ENCODE measurements around the gene TMEM119.
"Not testable (repeated sequence)": the region's sequence is repeated elsewhere in the genome, so short reads cannot be mapped to it uniquely, and the experiment has no call there.

The TMEM119 gene

GRCh38 chr12:108598553-108599250 lies 818 bp upstream of the TMEM119 start:
- DNase-seq, result no peak

DNA sequence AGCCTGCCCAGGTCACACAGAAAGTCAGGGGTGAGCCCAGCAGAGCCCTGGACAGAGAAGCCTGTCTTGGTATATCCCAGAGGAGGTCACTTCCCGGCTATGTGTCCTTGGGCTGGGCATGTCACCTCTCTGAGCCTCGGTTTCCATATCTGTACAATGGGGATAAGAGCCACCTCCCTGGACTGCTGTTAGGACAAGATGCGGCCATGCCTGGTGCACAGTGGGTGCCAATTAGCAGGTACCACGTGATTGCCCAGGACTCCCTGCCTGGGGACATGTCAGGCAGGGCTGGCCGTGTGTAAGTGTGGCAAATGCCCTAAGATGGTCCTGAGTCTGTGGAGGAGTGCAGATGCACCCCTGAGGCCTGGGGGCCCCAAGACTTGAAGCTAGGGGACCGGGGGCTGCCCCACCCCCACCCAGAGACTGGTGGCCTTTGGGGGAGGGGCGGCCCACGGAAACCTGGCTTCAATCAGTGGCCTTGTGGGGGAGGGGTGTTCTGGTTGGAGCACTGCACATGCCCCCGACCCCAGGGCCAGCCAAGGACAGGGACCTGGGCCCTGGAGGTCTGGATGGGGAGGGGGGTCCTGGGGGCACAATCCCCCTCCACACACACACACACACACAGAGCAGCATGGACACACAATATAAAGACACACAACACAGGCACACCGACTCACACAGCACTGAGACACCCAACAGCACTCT lies 878 bp downstream of the TMEM119 start:
- no peak for DNase-seq

DNA sequence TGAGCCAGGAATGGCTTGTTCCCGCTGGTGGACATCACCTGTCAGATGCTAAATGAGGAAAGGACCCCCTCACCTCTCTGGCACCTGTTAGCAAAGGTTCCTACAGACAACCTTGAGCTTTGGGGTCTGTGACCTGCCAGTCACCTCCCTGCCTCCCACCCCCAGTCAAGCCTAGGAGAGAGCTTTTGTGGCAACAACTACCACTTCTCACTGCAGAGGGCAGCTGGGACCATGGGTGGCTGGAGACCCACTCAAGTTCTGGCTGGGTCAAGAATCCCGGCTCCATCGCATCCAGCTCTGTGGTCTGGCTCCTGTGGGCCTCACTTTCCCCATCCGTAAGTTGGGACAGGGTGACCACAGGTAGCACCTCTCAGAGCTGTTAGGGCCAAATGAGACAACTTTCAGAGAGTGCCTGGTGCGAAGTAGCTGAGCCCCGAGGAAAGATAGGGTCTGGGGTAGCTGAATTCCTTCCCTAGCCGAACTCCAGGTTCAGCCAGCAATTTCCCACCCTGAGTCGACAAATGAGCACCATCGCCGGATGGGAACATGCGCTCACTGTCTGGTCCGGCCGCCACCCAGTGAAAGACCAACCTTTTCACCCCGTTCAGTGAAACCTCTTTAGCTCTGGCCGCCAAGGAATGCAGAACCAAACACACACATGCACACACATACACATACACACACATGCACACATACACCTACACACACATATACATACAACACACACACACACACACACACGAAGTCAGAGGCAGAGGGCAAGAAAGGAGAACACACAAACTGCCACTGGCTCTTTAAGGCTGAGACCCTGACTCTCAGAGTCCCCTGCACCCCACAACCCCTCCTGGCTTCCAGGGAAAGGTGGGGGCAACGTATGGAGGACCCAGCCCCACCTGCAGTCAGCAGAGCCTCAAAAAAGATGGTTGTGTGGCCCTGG lies 1.9 kb downstream of the TMEM119 start:
- DNase-seq, result no peak

DNA sequence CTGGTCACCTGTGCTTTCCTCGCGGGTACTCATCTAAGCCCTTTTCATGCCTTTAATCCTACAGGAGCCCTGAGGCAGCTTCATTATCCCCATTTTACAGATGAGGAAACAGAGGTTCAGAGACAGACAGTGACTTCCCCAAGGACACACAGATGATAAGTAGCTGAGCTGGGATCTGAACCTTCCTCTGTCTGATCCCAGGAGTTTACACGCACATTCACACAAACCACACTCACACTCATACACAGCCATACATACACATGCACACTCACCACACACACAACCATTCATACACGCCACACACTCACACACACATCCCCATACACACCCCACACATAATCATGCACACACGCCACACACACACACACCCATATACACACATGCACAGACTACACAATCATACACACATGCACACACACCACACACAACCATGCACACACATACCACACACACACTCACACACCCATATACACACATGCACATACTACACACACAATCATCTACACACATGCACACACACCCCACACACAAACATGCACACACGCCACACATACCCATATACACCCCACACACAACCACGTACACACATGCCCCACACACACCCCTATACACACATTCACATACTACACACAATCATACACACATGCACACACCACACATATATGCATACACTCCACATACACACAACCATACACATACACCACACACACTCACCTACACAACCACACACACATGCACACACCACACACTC lies 2.7 kb downstream of the TMEM119 start:
- no peak for DNase-seq

- DNase-seq, result no peak
Observed at GRCh38 chr12:108594323-108594903, 3.5 kb downstream of the TMEM119 start.

DNA sequence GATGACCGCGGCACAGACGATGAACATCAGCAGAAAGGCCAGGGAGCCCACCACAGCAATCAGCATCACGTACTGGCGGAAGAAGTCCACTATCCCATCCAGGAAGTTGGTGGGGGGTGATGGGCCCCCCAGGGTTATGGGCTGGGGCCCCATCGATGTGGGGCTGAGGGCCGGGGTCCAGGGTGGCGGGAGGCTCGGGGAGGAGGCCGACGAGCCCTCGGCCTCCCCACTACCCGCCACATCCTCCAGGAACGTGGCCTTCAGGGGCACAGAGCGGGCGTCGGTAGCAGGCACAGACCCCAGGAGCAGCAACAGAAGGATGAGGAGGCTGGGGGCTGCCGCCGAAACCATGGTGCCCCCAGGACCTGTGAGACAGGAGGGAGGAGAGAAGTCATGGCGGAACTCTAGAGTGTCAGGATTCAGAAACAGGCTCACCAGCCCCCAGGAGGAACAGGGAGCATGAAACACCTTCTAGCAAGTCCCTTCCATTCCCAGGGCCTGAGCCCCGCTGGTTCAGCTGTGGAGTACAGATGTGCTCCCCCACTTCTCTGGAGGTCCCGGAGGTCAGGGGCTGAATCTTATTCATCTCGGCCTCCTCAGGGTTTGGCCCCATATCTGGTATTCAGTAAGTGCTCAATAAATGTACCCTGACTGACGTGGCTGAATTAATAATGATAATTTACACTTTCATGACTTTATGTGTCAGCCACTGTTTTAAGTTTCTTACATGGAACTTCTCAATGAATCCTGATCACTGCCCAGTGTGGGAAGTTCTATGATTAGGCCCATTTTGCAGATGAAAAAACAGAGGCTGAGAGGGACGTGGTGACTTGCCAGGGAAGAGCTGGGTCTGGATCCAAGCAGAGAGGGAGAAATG lies 5.6 kb downstream of the TMEM119 start:
- no peak for DNase-seq

DNA sequence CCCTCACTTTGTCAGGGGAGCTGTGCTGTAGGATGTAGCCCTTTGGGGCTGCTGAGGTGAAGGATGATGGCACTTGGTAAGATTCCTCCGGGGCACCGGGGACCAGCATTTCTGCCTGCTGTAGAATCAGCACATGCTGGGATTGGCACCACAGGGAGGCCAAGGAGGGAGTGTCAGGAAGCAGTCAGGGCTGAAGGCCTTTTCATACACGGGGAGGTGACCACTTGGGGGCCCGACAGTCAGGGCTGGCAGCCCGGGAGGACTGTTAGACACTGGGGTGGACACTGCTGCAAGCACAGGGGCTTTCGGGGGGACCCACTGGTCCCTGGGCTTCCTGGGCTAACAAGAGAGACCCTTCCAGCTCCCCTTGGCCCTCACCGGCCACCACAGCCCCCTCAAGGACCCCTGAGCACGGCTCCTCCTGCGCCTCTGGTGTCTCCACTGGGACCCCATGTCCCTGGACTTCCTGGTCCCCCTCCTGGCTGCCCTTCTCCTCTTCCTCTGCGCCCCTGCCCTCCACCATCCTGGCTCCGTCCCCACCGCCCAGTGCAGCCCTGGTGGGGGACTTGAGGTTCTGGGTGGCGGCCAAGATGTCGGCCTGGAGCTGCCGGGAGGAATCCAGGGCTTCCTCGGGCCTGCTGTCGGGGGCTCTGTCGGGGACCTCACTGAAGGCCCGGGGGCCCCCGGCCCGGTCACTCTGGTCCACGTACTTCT lies 6.5 kb downstream of the TMEM119 start:
- no peak for DNase-seq

DNA sequence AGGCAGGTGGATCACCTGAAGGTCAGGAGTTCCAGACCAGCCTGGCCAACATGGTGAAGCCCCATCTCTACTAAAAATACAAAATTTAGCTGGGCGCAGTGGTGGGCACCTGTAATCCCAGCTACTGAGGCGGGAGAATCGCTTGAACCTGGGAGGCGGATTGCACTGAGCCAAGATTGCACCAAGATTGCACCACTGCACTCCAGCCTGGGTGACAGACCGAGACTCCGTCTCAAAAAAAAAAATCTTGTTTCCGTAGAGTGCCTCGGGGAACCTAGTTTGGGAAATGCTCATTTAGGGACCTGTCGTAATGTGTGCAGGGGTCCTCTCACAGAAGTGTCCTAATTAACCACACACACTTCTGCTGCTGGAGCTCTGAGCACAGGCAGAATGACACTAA lies 7.4 kb downstream of the TMEM119 start:
- DNase-seq, result not testable (repeated sequence)

DNA sequence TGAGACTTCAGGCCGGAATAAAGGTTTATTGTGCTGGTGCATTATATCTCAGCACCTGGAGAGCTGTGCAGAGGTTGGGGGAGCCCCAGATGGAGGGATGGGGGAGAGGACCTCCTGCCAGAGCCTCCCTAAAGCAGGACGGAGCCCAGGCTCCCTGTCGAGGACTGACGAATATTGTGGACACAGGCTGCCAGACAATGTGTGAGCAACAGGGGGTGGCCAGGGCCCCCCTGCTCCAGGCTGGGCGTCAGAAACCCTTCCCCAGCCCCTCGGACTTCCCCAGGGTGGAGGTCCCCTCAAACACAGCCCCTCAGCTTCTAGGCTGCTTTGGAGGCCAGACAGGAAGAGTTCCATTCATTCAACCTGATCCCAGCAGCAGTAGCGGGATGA lies 8.0 kb downstream of the TMEM119 start:
- DNase-seq, result no peak

DNA sequence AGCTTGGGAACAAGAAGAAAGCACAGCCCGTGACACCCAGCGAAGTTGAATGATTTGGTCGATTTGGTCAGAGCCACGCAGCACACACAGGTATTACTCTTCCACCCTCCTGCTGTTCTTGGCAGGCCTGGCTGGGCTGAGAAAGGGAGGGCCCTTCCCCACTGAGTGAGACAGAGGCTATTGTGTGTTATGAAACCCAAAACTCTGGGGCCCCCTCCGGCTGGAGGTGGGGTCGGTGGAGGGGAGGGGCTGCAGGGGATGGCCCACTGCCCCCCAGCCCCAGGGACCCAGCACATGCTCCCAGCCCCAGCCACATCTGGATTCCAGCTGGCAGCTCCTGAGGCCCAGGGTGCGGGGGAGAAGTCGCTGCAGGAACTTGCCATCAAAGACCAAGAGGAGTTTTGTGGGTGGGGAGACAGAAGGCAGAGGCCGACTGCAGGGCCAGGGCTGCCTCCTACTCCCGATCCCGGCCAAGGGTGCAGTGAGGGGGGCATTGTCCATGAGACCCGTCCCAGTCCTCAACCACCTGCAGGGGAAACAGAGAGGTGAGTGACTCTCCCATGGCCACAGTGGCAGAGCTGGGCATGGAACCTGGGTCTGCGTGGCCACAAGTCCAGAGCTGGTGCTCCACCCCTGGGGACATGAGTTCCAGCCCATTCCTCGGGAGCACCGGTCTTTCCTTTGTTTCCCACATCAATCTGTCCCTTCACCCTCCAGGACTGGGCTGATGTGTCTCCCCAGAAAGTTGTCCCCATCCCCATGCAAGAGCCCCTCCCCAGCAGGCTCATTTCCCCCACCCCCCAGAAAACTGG lies 8.7 kb downstream of the TMEM119 start:
- no peak for DNase-seq

DNA sequence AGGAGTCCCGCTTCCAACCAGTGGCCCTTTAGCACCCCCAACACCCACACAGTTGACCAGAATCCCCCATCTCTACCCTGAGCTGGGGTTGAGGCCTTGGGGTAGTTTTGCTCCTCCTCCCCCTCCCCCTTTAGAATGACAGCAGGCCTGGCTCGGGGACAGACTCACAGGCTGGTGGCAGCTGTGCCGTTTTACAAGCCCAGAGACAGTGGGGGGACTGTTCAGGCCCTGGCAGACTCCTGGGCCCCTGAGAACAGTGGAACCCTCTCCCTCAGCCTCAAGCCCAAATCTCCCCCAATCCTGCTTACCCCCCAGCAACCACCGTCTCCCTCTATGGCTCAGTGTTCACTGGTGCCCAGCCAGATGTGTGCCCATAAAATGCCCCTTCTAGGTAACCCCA lies 10.1 kb downstream of the TMEM119 start:
- DNase-seq, result no peak

- DNase-seq, result no peak
Observed at GRCh38 chr12:108586306-108586705, 11.6 kb downstream of the TMEM119 start.

DNA sequence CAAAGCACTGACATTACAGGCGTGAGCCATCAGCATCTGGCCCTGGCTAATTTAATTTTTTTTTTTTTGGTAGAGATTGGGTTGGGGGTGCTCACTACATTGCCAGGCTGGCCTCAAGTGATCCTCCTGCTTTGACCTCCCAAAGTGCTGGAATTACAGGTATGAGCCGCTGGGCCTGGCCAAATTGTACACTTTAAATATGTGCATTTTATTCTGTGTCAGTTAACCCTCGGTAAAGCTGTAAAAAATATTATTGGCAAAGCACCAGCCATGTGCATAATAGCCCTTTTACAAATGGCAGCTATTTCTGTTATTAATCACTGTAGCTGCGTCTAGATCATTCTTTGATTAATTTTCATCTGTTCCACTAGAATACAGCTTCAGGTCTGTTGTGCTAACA lies 12.0 kb downstream of the TMEM119 start:
- no peak for DNase-seq

GRCh38 chr12:108584456-108585065 lies 13.3 kb downstream of the TMEM119 start:
- no peak for DNase-seq

DNA sequence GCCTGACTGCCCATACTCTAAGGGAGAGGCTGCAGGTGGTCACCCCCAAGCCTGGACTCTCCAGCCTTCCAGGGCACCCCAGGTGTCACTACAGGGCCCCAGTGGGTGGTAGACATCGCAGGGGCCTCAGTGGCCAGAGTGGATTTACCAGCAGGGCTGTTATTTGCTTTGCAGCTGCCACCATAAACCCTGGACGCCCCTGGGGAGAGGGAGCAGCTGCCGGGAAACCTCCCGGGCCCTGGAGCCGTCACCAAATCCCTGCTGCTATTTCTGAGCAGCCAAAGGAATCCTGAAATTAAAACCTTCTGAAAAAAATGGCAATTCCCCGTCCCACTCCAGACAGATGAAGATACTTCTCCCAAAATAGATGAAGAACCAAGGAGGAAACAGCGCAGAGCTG lies 13.9 kb downstream of the TMEM119 start:
- no peak for DNase-seq

- no peak for DNase-seq
Observed at GRCh38 chr12:108582978-108583770, 14.7 kb downstream of the TMEM119 start.

- no peak for DNase-seq
Observed at GRCh38 chr12:108582509-108582908, 15.4 kb downstream of the TMEM119 start.

Measured in NK-92 treated with Interleukin-12 subunit alpha and Interleukin-12 subunit beta, amount 100 ng/mL, for 24 hours (cell line).